Measurements from ENCODE around the gene ZSWIM6. TPM values are rescaled to one million over a fixed set of nuclear protein-coding genes. Genes with fewer than 3 reads are reported as not detected.

The ZSWIM6 gene
- total and polyA plus RNA-seq, 4 experiments from 2014 or later = 0.23 to 11.3 (median 5.5) TPM

DNA sequence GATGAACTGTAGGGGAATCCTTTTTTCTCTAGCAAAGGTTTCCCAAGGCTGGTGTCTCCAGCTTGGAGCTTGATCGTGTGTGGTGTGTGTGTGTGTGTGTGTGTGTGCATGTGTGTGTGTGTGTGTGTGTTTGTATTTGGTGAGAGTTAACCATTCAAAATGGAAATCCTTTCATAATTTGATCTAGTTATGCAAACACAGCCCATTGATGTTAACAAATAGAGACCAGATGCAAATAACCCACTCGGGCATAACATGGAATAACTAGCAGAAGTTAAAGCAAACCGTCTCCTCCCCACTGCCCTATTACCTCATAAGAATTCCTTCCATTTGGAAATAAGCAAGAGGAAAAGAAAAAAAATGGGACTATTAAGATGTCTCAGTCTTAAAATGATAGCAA, 24.9 kb upstream of the ZSWIM6 start:
- intact Hi-C loops (cut with micrococcal nuclease) = no loop called here
- ChIA-PET POLR2A (ENCODE audit: partially characterized antibody) (no interaction called here), CTCF (ENCODE audit: partially characterized antibody) (no interaction called here)
- H3K27ac Mint-ChIP-seq = no peak overlapping the region
- Histone ChIP-seq H3K4me1 (ENCODE audit: insufficient read depth, low read length) (no peaks in the 10 kb centered on the region), H3K27me3 (ENCODE audit: insufficient read depth, low read length) (peaks cover 5% of the 10 kb centered on the region), H3K4me3 (ENCODE audit: low read length in 2 of 2) (no peak overlapping the region), H3K36me3 (ENCODE audit: insufficient read depth, low read length) (no peaks in the 10 kb centered on the region), H3K9me3 (ENCODE audit: control insufficient read depth in 1 of 2, low read length in 2 of 2) (no peaks in the 10 kb centered on the region), H3K27ac (ENCODE audit: low read depth, low read length) (no peak overlapping the region)
- no peaks in the 10 kb centered on the region for H3K36me3 Mint-ChIP-seq
- peaks cover 0 to 6% (median 3%) of the 10 kb centered on the region in 4 donors for H3K4me1 Mint-ChIP-seq
- H3K4me3 Mint-ChIP-seq = no peak overlapping the region
- H3K27me3 Mint-ChIP-seq = peaks cover 7 to 24% of the 10 kb centered on the region in 2 donors
- H3K9me3 Mint-ChIP-seq = no peaks in the 10 kb centered on the region
- DNase-seq = no peak

GRCh38 chr5:61307611-61308010, 24.4 kb upstream of the ZSWIM6 start:
- ChIA-PET CTCF (ENCODE audit: partially characterized antibody) (interaction anchor here (1.3 kb wide), 1 partner anchor 8 kb away, joined by 4 read pairs; no protein-coding TSS in a partner anchor), POLR2A (ENCODE audit: partially characterized antibody) (no interaction called here)
- no peaks in the 10 kb centered on the region for H3K36me3 ChIP-seq (ENCODE audit: insufficient read depth, low read length)
- no peaks in the 10 kb centered on the region for H3K9me3 ChIP-seq (ENCODE audit: control insufficient read depth in 1 of 2, low read length in 2 of 2)
- no peaks in the 10 kb centered on the region for H3K36me3 Mint-ChIP-seq
- H3K27ac ChIP-seq (ENCODE audit: low read depth, low read length) = no peak overlapping the region
- no peak overlapping the region for H3K4me3 Mint-ChIP-seq
- no peaks in the 10 kb centered on the region for H3K9me3 Mint-ChIP-seq
- intact Hi-C loops (cut with micrococcal nuclease) = no loop called here
- H3K27ac Mint-ChIP-seq = no peak overlapping the region
- peaks cover 7 to 23% of the 10 kb centered on the region in 2 donors for H3K27me3 Mint-ChIP-seq
- DNase-seq = no peak
- peaks cover 5% of the 10 kb centered on the region for H3K27me3 ChIP-seq (ENCODE audit: insufficient read depth, low read length)
- peaks cover 0 to 6% (median 3%) of the 10 kb centered on the region in 4 donors for H3K4me1 Mint-ChIP-seq
- H3K4me3 ChIP-seq (ENCODE audit: low read length in 2 of 2) = no peak overlapping the region
- H3K4me1 ChIP-seq (ENCODE audit: insufficient read depth, low read length) = no peaks in the 10 kb centered on the region

DNA sequence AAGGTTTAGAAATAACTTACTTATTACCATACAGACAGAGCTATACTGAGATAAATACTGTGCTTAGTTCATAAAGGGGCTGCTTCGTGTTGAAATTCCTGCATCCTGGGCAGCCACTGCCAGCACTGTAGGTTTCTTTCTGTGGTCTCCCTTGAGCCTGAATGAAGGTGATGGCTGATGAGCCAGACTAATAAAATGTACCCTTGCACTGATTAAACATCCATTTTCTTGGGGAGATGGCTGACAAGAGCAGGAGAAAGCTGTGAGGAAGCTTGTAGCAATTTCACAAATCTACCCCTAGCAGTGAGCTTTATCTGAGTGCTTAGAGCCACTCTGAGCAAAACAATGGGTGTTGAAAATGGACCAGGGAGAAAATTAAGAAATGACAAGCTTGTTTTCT, 23.3 kb upstream of the ZSWIM6 start:
- no peaks in the 10 kb centered on the region for H3K9me3 ChIP-seq (ENCODE audit: control insufficient read depth in 1 of 2, low read length in 2 of 2)
- Mint-ChIP-seq H3K9me3 (no peaks in the 10 kb centered on the region), H3K27me3 (peaks cover 7 to 25% of the 10 kb centered on the region in 2 donors), H3K36me3 (no peaks in the 10 kb centered on the region), H3K4me3 (no peak overlapping the region), H3K4me1 (peaks cover 0 to 6% (median 3%) of the 10 kb centered on the region in 4 donors), H3K27ac (no peak overlapping the region)
- intact Hi-C loops (cut with micrococcal nuclease) = no loop called here
- H3K27ac ChIP-seq (ENCODE audit: low read depth, low read length) = no peak overlapping the region
- no peak overlapping the region for H3K4me3 ChIP-seq (ENCODE audit: low read length in 2 of 2)
- peaks cover 5% of the 10 kb centered on the region for H3K27me3 ChIP-seq (ENCODE audit: insufficient read depth, low read length)
- H3K4me1 ChIP-seq (ENCODE audit: insufficient read depth, low read length) = no peaks in the 10 kb centered on the region
- no peak for DNase-seq
- POLR2A ChIA-PET (ENCODE audit: partially characterized antibody) = no interaction called here
- no peaks in the 10 kb centered on the region for H3K36me3 ChIP-seq (ENCODE audit: insufficient read depth, low read length)
- CTCF ChIA-PET (ENCODE audit: partially characterized antibody) = interaction anchor here (1.3 kb wide), 1 partner anchor 9 kb away, joined by 4 read pairs; no protein-coding TSS in a partner anchor

GRCh38 chr5:61309115-61309514, 22.9 kb upstream of the ZSWIM6 start:
- Histone ChIP-seq H3K4me1 (ENCODE audit: insufficient read depth, low read length) (no peaks in the 10 kb centered on the region), H3K4me3 (ENCODE audit: low read length in 2 of 2) (no peak overlapping the region), H3K27me3 (ENCODE audit: insufficient read depth, low read length) (peaks cover 5% of the 10 kb centered on the region), H3K9me3 (ENCODE audit: control insufficient read depth in 1 of 2, low read length in 2 of 2) (no peaks in the 10 kb centered on the region), H3K27ac (ENCODE audit: low read depth, low read length) (no peak overlapping the region), H3K36me3 (ENCODE audit: insufficient read depth, low read length) (no peaks in the 10 kb centered on the region)
- no peak overlapping the region for H3K4me3 Mint-ChIP-seq
- H3K4me1 Mint-ChIP-seq = peaks cover 0 to 6% (median 3%) of the 10 kb centered on the region in 4 donors
- no peaks in the 10 kb centered on the region for H3K9me3 Mint-ChIP-seq
- peaks cover 6 to 28% of the 10 kb centered on the region in 2 donors for H3K27me3 Mint-ChIP-seq
- POLR2A ChIA-PET (ENCODE audit: partially characterized antibody) = no interaction called here
- CTCF ChIA-PET (ENCODE audit: partially characterized antibody) = interaction anchor here (1.3 kb wide), 1 partner anchor 9 kb away, joined by 4 read pairs; no protein-coding TSS in a partner anchor
- H3K36me3 Mint-ChIP-seq = no peaks in the 10 kb centered on the region
- intact Hi-C loops (cut with micrococcal nuclease) = no loop called here
- no peak overlapping the region for H3K27ac Mint-ChIP-seq
- no peak for DNase-seq

GRCh38 chr5:61311056-61311610, 20.9 kb upstream of the ZSWIM6 start:
- H3K4me1 ChIP-seq (ENCODE audit: insufficient read depth, low read length) = no peaks in the 10 kb centered on the region
- ChIA-PET POLR2A (ENCODE audit: partially characterized antibody) (interaction anchor here (1.7 kb wide), 1 partner anchor 20 kb away, joined by 6 read pairs; the partner anchor contains the start of gene ZSWIM6), CTCF (ENCODE audit: partially characterized antibody) (interaction anchor here (1.1 kb wide), 1 partner anchor 14 kb away, joined by 3 read pairs; no protein-coding TSS in a partner anchor)
- intact Hi-C loops (cut with micrococcal nuclease) = no loop called here
- Mint-ChIP-seq H3K27me3 (peaks cover 3 to 30% of the 10 kb centered on the region in 2 donors), H3K9me3 (peaks cover 0 to 2% (median 0%) of the 10 kb centered on the region in 8 donors), H3K4me3 (no peak overlapping the region), H3K27ac (no peak overlapping the region), H3K4me1 (peaks cover 0 to 5% (median under 1%) of the 10 kb centered on the region in 4 donors), H3K36me3 (no peaks in the 10 kb centered on the region)
- no peaks in the 10 kb centered on the region for H3K36me3 ChIP-seq (ENCODE audit: insufficient read depth, low read length)
- no peaks in the 10 kb centered on the region for H3K9me3 ChIP-seq (ENCODE audit: control insufficient read depth in 1 of 2, low read length in 2 of 2)
- H3K27me3 ChIP-seq (ENCODE audit: insufficient read depth, low read length) = peaks cover 3% of the 10 kb centered on the region
- H3K27ac ChIP-seq (ENCODE audit: low read depth, low read length) = no peak overlapping the region
- no peak for DNase-seq
- H3K4me3 ChIP-seq (ENCODE audit: low read length in 2 of 2) = no peak overlapping the region

- Mint-ChIP-seq H3K4me1 (no peaks in the 10 kb centered on the region), H3K4me3 (no peak overlapping the region), H3K27ac (no peak overlapping the region), H3K27me3 (peaks cover 2 to 26% of the 10 kb centered on the region in 2 donors), H3K9me3 (peaks cover 0 to 2% (median 0%) of the 10 kb centered on the region in 8 donors), H3K36me3 (no peaks in the 10 kb centered on the region)
- Histone ChIP-seq H3K27ac (ENCODE audit: low read depth, low read length) (no peak overlapping the region), H3K4me3 (ENCODE audit: low read length in 2 of 2) (no peak overlapping the region), H3K27me3 (ENCODE audit: insufficient read depth, low read length) (no peaks in the 10 kb centered on the region), H3K4me1 (ENCODE audit: insufficient read depth, low read length) (no peaks in the 10 kb centered on the region), H3K36me3 (ENCODE audit: insufficient read depth, low read length) (no peaks in the 10 kb centered on the region), H3K9me3 (ENCODE audit: control insufficient read depth in 1 of 2, low read length in 2 of 2) (no peaks in the 10 kb centered on the region)
- CTCF ChIA-PET (ENCODE audit: partially characterized antibody) = interaction anchor here (1.1 kb wide), 1 partner anchor 13 kb away, joined by 3 read pairs; no protein-coding TSS in a partner anchor
- intact Hi-C loops (cut with micrococcal nuclease) = no loop called here
- no peak for DNase-seq
- POLR2A ChIA-PET (ENCODE audit: partially characterized antibody) = interaction anchor here (1.7 kb wide), 1 partner anchor 19 kb away, joined by 6 read pairs; the partner anchor contains the start of gene ZSWIM6
Observed at GRCh38 chr5:61311836-61312808, 19.9 kb upstream of the ZSWIM6 start.

Data from CD4-positive, alpha-beta memory T cell (primary cell).